GM23248 (cell line): ENCODE results near the gene PPP2R5C.

ENCODE experiments used
- EZH2 ChIP-seq: fragments of 200-600 bp; sonication (generic); IDR thresholded peaks from 2 replicates; pipeline ENCODE4 v1.6.1; 2018; ENCODE audit warnings: antibody characterized with exemption, mild to moderate bottlenecking; ENCODE audit not compliant: insufficient read depth, poor library complexity, severe bottlenecking
- EZH2phosphoT487 ChIP-seq: fragments of 200-600 bp; sonication (generic); IDR thresholded peaks from 2 replicates; pipeline ENCODE4 v1.6.1; 2018; ENCODE audit warnings: antibody characterized with exemption, moderate library complexity, mild to moderate bottlenecking, low read depth; ENCODE audit not compliant: insufficient read depth

GRCh38 chr14:101876555-101876938 lies 115.0 kb downstream of the PPP2R5C start:
- TF ChIP-seq EZH2phosphoT487 (no peak), EZH2 (no peak)
